ENCODE results near the gene NELFA. TPM values are rescaled to one million over a fixed set of nuclear protein-coding genes. Genes with fewer than 3 reads are reported as not detected.

The NELFA gene
- total RNA-seq, 2 donors from 2014 or later, result 28.2 to 28.7 TPM

DNA sequence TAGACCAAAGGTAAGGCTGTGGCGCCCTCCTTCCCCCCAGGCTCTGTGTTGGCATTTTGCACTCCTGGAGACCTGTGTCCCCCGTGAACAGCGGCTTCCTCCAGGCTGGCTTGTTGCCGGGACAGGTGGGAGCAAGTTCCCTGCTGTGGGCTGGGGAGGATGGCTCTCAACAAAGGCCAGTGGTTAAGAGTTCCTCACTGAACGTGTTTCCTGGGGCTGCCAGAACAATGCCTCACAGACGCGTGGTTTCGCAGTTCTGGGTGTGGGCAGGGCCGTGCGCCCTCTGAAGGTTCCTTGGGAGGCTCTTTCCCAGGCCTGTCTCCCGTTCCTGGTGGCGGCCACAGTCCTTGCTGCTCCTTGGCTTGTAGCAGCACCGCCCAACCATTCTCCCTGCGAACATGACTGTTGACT is 33.4 kb downstream of the NELFA start:
- intact Hi-C loops (cut with DNase I, micrococcal nuclease), result no loop called here
- peak in 1 of 2 donors; percentile 12 for DNase-seq
- no peak for ATAC-seq

DNA sequence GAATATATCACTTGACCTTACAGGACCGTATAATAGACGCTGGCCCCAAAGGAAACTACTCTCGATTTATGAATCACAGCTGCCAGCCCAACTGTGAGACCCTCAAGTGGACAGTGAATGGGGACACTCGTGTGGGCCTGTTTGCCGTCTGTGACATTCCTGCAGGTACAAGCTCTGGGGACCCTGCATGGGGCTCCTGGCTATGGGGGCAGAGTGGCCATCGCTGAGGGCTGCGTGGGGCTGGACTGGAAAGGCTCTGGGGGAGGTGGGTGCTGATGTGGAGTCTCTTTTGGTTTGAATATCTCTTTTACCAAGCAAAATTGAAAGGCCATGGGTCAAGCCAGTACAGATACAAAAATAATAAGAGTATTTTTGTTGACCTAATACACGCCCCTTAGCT is 33.9 kb downstream of the NELFA start:
- intact Hi-C loops (cut with DNase I, micrococcal nuclease), result no loop called here
- DNase-seq (no peak), ATAC-seq (no peak)

DNA sequence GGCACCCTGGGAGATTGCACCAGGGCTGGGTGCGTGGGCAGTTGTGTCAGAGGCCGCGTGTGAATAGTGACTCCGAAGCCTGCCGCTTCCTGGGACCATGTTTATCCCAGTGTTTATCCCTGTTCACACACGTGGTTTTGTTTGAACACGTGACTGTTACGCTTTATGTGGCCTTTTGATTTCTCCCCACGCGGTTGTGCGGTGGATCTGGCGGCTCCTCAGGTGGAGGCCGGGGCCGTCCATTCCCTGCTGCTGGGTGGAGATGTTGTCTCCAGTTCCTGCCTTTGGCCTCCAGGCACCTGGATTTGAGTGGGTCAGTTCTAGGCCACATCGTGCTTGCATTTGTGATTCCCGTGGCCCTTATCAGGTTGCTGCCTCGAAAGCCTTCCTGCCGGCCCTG is 35.1 kb downstream of the NELFA start:
- intact Hi-C loops (cut with DNase I, micrococcal nuclease), result no loop called here
- ATAC-seq (no peak), DNase-seq (no peak)

DNA sequence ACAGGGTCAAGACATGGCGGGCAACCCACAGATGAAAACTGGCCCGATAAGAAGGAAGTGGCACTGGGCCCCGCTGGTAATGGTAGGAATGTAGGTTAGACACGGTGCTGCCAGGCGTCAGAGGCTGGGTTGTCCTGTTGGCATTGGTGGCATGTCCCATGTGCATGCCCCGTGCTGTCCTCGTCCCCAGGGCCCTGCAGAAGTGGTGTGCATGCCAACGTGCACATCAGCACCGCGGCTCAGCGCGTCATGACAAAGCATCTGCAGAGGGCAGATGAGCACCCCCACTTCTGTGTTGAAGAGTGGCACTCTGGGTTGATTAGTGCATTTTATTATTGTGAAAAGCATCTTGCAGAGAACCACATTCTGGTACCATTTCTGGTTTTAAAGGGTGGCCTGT is 35.6 kb downstream of the NELFA start:
- no peak for DNase-seq
- no peak for ATAC-seq
- intact Hi-C loops (cut with DNase I, micrococcal nuclease), result no loop called here

DNA sequence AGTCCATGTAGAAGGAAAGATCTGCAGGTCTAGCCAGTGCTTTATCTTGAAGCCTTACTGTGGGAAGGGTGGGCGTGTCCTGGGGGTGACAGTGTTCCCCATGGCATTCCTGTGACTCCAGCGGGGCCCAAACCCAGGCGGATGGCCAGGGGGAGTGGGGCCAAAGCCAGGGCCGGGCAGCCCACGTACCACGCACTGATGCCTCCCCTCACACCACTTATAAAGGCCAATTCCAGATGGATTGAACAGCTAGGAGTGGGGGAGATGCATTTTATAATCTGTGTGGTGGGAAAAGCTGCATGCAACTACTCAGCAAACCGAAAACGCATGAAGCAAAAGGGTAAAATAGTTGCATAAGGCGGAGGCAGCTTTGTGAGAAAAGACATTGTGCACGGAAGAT is 36.4 kb downstream of the NELFA start:
- intact Hi-C loops (cut with DNase I, micrococcal nuclease), result no loop called here
- DNase-seq, result no peak
- no peak for ATAC-seq

DNA sequence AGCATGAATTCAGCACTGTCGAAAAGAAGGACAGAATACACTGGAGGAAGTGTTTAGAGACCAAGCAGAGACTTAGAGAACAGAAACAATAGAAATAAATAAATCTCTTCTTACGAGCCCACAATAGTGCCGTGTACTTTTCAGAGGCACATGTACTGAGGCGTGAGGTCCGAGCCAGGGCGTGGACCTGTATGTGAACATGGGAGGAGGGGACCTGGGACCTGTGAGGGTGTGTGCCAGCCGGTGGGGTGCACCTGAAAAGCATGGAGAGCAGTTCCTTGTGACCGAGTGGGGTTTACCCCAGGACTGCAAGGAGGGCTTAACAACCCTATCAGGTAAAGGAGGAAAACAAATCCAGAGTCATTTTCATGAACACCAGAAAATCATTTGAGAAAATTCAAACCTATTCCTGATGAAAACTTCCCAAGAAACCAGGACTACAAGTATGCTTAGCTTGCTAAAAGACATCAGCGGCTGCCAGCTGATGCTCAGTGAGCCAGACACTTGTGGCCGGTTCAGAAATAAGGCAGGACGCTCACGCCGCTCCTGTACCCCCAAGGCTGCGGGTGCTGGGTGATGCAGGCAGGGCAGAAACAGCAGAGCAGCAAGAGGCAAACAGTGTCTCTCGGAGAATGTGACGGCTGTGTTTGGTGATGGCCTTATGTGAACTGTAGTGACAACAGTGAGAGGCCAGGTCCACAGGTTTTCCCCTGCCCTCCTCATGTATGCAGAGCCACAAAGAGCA is 37.1 kb downstream of the NELFA start:
- no peak for ATAC-seq
- intact Hi-C loops (cut with DNase I, micrococcal nuclease), result no loop called here
- DNase-seq, result no peak

DNA sequence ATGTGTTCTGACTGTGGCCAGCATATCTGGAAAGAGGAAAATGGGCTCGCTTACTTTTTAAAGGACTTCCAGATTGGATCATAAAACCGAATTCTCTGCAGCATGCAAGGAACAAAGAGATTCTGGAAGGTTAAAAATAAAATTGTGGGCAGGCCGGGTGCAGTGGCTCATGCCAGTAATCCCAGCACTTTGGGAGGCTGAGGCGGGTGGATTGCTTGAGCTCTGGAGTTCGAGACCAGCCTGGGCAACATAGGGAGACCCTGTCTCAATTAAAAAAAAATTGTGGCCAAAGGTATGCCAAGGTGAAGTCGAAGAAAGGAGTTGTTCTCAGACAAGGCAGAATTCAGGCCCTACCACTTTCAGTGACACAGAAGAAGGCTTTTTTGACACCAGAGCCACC is 37.8 kb downstream of the NELFA start:
- ATAC-seq (no peak), DNase-seq (no peak)
- intact Hi-C loops (cut with DNase I, micrococcal nuclease), result no loop called here

DNA sequence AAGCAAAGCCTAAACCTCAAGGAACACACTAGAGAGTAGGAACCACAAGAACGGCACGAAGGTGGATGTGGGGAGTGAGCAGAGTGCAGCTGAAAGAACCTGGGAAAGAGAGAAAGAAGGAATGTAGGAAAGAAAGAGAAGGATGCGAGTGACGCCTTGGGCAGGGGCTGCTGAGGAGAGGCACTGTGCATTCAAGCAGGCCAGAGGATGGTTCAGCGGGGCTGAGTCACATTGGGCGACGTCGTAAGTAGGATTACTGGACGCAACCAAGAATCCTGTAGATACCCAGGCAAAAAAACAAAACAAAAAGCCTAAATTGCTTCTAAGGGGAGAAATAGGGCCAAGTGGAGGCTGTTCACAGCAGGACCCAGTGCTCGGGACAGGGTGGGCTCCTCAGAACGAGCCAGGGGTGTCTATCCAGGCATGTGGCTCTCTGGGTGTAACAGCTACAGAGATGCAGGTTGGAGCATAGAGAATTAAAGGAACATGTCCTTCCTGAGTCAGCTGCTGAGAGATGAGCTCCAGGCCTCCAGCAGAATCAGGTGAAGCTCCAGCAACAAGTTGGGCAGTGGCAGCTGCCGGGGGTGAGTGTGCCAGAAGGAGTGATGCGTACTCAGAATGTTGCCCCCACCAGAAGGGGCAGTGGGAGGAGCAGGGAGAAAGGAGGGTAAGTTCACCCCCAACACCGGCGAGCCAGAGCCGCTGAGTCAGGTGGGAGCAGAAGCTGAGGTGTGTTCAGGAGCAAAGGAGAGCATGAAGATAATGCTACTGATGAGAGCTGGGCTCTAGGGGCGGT is 38.6 kb downstream of the NELFA start:
- DNase-seq (no peak), ATAC-seq (no peak)
- intact Hi-C loops (cut with DNase I, micrococcal nuclease), result no loop called here

DNA sequence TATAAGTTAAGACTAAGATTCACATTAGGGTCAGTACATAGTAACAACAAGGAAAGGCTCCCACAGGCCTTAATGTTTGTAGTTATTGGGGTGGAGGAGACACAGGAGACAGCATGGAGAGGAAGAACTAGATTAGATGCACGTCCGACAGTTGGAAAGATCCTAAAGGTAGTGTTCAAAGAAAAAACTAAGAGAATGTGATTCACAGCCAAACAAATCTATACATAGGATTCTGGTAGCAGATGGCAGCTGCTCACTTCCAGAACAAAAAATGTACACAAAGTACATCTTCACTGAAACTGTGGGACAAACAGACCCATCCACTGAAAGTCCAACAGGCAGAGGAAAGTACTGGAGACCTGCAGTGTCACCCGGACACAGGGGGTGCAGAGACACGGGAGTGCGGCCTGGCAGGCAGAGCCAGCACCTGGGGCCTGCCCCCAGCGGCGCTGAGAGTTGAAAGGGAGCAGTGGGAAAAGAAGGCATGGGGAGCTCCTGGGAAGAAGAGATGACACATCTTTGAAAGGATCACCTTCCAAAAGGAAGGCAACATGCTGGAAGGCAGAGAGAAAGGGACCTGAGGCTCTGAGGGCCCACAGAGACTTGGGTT is 40.0 kb downstream of the NELFA start:
- intact Hi-C loops (cut with DNase I, micrococcal nuclease), result no loop called here
- DNase-seq, result no peak
- no peak for ATAC-seq

DNA sequence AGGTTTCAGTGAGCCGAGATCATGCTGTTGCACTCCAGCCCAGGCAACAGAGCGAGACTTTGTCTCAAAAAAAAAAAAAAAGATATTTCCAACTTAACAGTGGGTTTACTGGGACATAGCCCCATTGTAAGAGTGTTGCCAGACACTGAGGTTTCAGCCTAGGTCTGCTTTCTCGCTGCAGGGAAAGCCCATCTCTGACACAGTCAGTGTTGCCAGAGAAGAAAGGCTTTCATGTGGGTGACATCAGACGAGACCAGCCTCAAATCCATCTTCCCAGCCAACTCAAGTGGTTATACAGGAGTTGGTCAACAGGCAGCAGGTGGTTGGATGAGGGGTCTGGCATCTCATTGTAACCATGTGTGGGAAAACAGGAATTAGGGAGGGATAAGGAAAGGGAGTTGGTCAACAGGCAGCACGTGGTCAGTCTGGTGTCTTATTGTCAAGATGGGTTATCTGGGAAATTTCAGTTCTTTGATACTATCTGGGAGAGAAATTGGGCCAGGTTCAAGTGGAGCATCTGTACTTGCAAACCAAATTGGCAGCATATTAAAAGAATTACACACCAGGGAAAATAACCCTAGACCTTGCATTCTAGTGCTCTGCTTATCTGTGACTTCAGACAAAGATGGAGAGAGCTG is 41.1 kb downstream of the NELFA start:
- intact Hi-C loops (cut with DNase I, micrococcal nuclease), result no loop called here

DNA sequence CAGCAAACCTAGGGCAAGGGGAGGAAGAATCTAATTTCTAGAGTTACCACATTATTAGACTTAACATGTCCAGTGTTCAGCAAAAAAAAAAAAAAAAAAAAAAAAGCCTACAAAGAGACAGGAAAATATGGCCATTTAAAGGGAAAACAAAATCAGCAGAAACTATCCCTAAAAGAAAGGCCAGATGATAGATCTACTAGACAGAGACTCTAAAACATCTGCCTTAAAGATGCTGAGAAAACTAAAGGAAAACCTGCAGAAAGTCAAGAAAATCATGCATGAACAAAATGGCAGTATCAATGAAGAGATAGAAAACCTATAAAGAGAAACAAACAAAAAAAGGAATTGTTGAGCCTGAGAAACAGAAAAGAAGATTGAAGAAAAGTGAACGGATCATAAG is 43.8 kb downstream of the NELFA start:
- no peak for DNase-seq
- ATAC-seq, result no peak
- intact Hi-C loops (cut with DNase I, micrococcal nuclease), result no loop called here

More for the DNA sequence above, 41.1 kb downstream of the NELFA start:
- DNase-seq (no peak), ATAC-seq (no peak)

DNA sequence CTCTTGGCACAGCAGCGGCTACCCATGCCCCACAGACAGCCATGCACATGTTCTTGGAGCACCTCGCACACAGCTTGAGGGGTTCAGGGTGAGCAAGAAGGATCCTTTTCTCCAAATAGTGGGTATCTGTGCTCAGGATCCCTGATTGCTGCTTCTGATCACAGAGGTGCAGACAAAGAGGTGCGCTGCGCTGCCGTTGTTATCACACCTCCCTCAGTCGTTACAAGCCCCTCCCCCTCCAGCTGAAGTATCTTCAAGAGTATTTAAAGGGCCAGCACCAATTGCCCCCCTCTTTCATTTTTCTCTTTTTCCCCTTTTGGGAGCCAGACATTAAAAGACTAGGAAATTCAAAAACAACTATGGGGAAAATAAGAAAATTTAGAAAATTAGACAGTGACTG is 44.3 kb downstream of the NELFA start:
- intact Hi-C loops (cut with DNase I, micrococcal nuclease), result no loop called here
- DNase-seq (no peak), ATAC-seq (no peak)

DNA sequence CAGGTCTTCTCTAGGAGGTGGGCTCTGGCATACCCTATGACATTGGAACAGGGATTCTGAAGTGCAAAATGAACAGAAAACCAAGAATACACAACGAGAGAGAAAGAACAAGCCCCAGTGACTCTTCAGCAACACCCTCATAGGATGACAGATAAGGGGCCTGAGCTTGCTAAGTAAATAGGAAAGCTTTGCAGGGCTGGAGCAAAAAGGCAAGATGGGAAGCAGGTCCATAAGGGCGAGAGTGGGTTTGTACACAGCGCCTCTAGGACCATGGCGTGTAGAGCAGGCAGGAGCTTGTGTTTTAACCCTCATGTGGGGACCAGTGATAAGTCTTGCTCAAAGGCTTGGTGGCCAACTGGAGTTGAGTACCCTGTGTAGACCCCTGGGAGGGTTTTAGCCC is 45.8 kb downstream of the NELFA start:
- DNase-seq (no peak), ATAC-seq (no peak)

DNA sequence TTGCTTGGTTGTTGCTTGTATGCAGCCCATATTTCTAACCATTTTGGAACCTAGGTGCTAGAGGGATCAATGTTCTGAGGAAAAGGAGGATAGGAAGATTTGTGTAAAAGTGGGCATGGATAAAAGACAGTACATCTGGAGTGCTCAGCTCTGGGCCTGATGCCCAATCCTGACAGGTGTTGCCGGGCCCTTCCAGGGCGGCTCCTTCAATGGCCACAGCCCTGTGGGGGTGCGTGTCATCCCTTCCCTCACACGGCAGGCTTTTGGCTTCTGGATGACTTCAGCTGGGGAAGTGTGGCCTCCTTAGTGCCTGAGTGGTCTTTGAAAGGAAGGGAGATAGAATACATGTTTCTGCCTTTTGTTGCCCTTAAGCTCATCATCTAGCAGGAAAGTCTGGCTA is 47.2 kb downstream of the NELFA start:
- ATAC-seq (no peak), DNase-seq (no peak)
- intact Hi-C loops (cut with DNase I, micrococcal nuclease), result no loop called here

More for the DNA sequence above, 45.8 kb downstream of the NELFA start:
- intact Hi-C loops (cut with DNase I, micrococcal nuclease), result no loop called here

DNA sequence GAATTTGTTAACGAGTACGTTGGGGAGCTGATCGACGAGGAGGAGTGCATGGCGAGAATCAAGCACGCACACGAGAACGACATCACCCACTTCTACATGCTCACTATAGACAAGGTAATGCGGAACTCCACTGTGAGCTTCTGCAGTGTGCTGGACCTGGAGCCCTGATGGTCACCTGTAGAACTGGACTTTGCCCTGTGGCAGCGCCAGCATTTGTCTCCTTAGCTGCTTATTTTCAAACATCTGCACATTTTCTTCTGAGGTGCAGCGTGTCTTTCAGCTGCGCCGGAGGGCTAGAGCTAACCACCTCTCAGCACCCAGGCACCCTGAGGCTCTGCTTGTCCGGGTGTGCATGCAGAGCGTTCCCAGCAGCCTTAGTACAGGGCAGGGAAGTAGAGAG is 47.7 kb downstream of the NELFA start:
- intact Hi-C loops (cut with DNase I, micrococcal nuclease), result no loop called here
- DNase-seq (no peak), ATAC-seq (no peak)

DNA sequence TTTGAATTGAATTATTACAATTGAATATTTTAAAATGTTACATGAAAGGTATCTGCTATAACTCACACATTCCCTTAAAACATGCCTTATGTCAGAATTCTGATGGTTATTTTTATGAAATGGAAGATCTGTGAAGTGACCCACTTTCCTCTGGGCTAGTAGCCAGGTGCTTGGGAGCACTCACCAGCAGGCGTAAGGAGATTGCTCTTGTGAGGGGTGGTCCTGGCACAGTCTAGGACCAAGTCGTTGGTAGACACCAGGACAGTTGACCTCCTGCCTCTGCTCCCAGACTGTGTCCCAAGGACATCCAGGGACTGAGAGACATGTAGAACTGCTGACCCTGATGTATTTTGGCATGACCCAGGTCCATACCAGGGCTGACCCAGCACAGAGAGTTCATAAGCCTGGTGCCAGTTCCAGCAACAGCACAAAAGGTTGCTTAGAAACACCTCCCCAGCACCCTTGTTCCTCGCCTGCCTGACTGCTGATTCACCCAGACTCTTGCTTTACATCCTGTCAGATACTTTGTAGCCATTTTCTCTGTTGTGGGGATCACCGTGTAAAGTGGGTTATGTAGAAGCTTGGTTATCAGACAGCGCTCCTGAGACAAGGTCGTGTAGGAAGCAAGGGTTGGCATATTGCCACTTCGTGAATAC is 48.5 kb downstream of the NELFA start:
- no peak for ATAC-seq
- intact Hi-C loops (cut with DNase I, micrococcal nuclease), result no loop called here
- DNase-seq, result no peak

DNA sequence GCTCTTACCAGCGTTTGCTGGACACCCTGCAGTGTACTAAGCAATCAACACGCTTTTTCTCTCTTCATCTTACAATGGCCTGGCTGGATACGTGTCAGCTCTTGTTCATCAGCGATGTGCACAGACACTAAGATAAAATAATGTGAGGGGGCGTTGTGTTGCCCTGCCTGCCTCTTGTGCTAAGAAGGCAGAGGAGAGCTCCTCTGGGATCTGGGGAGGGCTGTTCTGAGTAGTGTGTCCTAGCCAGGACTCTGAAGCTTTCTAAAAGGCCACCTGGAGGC is 49.7 kb downstream of the NELFA start:
- no peak for ATAC-seq
- intact Hi-C loops (cut with DNase I, micrococcal nuclease), result no loop called here
- DNase-seq, result no peak

DNA sequence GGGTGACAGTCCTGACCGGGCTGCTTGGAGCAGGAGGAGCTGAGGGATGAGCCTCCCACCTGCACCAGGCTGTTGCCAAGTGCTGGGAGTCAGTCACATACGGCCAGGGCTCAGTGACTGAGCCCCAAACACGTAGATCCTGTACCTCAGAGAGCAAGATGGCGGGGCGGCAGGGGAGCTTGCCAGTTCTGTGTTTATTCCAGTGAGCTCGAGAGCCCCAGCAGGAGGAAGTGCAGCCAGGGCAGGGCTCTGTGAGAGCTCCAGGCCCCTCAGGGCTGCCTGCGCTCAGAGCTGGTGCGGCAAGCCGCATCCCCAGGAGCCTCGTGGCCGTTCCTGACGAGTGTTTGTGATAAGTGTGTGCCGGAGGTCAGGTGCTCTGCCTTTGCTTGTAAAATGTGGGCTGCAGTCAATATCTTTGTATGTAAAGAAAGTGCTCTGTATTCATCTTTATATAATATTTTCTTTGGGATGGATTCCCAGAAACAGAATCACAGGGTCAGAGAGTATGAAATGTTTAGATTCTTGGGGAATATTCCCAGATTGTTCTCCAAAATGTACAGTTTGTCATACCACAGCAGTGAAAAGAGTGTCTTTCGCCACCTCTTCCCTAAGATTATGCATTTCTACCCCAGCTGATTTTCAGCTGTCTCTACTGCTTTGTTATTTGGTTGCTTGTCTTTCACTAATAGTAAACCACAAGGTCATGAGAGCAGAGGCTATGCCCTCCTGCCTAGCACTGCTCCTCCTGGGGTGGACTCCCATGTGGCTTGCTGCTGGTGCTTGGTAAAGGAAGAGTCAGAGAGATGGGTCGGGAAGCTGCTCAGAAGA is 50.3 kb downstream of the NELFA start:
- DNase-seq (no peak), ATAC-seq (no peak)
- intact Hi-C loops (cut with DNase I, micrococcal nuclease), result no loop called here

DNA sequence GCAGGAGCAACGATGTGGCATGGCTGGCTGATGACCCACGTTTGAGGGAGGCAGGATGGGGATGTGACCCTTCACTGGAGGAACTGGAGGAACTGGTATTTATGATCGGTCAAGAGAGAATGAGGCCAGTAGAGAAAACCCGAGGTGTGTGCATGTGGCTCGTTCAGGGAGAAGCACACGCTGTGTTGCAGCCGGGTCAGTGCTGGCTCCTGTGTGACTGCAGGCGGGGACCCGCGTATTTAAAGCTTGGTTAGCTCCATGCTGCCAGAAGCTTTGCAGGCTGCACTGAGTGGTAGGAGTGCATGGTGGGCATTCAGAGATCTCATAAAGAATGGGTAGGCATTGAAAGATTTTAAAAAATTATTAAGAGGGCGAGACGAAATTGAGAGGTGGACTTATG is 52.1 kb downstream of the NELFA start:
- DNase-seq, result no peak
- intact Hi-C loops (cut with DNase I, micrococcal nuclease), result no loop called here
- ATAC-seq, result no peak

Measured in left colon (tissue), 2 donors.